Measurements from ENCODE around the gene SIT1.

The SIT1 gene

DNA sequence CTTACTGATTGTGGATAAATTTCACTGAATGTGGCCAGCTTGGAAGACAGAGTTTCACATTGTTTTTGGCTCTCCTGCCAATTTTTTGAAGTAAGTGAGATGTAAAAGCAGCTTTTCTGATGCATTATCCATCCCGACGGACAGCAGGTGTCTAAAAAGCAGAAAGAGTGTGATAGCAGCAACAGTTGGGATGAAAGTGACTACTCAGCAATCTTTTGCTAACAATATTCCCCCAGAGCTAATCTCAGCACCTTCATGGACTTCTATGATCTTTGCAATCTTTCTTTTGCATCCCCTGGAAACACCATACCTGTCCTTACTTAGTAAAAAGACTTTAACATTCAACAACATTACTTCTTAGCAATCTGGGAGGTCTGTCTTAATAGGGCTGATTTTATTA, 37.9 kb downstream of the SIT1 start:
- TF ChIP-seq, protein P1, sequence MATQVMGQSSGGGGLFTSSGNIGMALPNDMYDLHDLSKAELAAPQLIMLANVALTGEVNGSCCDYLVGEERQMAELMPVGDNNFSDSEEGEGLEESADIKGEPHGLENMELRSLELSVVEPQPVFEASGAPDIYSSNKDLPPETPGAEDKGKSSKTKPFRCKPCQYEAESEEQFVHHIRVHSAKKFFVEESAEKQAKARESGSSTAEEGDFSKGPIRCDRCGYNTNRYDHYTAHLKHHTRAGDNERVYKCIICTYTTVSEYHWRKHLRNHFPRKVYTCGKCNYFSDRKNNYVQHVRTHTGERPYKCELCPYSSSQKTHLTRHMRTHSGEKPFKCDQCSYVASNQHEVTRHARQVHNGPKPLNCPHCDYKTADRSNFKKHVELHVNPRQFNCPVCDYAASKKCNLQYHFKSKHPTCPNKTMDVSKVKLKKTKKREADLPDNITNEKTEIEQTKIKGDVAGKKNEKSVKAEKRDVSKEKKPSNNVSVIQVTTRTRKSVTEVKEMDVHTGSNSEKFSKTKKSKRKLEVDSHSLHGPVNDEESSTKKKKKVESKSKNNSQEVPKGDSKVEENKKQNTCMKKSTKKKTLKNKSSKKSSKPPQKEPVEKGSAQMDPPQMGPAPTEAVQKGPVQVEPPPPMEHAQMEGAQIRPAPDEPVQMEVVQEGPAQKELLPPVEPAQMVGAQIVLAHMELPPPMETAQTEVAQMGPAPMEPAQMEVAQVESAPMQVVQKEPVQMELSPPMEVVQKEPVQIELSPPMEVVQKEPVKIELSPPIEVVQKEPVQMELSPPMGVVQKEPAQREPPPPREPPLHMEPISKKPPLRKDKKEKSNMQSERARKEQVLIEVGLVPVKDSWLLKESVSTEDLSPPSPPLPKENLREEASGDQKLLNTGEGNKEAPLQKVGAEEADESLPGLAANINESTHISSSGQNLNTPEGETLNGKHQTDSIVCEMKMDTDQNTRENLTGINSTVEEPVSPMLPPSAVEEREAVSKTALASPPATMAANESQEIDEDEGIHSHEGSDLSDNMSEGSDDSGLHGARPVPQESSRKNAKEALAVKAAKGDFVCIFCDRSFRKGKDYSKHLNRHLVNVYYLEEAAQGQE (IDR thresholded peaks at IDR 0.05; ENCODE audit: insufficient read depth in 1 of 2, low read depth in 2 of 2, low read length in 2 of 2), result no peak
- TF ChIP-seq TAF1 (IDR thresholded peaks at IDR 0.05; ENCODE audit: borderline replicate concordance, insufficient read depth, low read length), result no peak
- TF ChIP-seq FOXP2 (optimal IDR thresholded peaks at IDR 0.05; ENCODE audit: borderline replicate concordance, extremely low read depth, extremely low read length, insufficient read depth), result no peak
- TF ChIP-seq SIN3A (IDR thresholded peaks at IDR 0.05; ENCODE audit: borderline replicate concordance, insufficient read depth, low read length), result no peak
- no peak for TF ChIP-seq POLR2AphosphoS5 (IDR thresholded peaks at IDR 0.05; ENCODE audit: low read depth, low read length)

DNA sequence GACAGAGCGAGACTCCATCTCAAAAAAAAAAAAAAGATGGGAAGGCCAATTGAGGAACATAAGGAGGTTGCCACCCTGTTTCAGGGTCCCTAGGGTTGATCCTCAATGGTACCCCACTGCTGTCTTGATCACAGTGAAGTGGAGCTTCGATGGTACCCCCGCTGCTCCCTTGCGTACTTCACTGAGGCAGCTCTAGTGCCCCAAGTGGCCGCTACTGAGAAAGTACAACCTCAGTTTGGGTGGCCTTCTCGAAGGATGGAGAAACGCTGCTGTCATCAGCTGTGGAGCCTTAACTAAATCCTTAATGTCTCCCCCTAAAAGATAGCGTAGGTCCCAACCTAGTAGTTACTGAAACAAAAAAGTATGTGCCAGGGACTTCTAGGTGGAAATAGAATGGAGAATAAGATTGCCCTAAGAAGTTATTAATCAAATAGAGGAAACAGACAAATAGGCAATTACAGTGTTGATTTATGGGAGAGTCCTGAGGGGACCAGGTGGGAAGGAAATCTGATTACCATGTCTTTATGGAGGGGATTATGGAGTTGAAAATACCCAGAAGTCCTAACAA, 39.4 kb downstream of the SIT1 start:
- TF ChIP-seq FOXP2 (optimal IDR thresholded peaks at IDR 0.05; ENCODE audit: borderline replicate concordance, extremely low read depth, extremely low read length, insufficient read depth), result no peak
- no peak for TF ChIP-seq TAF1 (IDR thresholded peaks at IDR 0.05; ENCODE audit: borderline replicate concordance, insufficient read depth, low read length)
- TF ChIP-seq, protein P1 (IDR thresholded peaks at IDR 0.05; ENCODE audit: insufficient read depth in 1 of 2, low read depth in 2 of 2, low read length in 2 of 2), result no peak
- no peak for TF ChIP-seq SIN3A (IDR thresholded peaks at IDR 0.05; ENCODE audit: borderline replicate concordance, insufficient read depth, low read length)
- TF ChIP-seq POLR2AphosphoS5 (IDR thresholded peaks at IDR 0.05; ENCODE audit: low read depth, low read length), result no peak

DNA sequence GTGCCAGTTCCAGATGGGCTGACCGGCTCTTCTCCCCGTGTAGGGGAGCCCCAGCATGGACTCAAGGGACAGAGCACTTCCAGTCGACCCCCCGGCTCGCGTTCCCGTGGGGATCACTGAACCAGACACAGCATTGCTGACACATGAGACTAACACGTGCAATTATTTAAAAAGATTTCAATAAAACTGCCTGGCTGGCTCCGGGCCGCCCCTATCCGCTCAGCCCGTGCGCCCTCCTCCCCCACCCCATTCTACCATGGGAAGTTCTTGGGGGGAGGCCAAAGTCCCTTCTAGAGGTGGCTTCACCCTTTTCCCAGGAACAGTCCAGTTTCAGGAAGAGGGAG, 40.9 kb downstream of the SIT1 start:
- TF ChIP-seq POLR2AphosphoS5 (IDR thresholded peaks at IDR 0.05; ENCODE audit: low read depth, low read length) (no peak), FOXP2 (optimal IDR thresholded peaks at IDR 0.05; ENCODE audit: borderline replicate concordance, extremely low read depth, extremely low read length, insufficient read depth) (no peak), TAF1 (IDR thresholded peaks at IDR 0.05; ENCODE audit: borderline replicate concordance, insufficient read depth, low read length) (no peak), SIN3A (IDR thresholded peaks at IDR 0.05; ENCODE audit: borderline replicate concordance, insufficient read depth, low read length) (no peak)
- TF ChIP-seq, protein P1 (IDR thresholded peaks at IDR 0.05; ENCODE audit: insufficient read depth in 1 of 2, low read depth in 2 of 2, low read length in 2 of 2), result no peak

DNA sequence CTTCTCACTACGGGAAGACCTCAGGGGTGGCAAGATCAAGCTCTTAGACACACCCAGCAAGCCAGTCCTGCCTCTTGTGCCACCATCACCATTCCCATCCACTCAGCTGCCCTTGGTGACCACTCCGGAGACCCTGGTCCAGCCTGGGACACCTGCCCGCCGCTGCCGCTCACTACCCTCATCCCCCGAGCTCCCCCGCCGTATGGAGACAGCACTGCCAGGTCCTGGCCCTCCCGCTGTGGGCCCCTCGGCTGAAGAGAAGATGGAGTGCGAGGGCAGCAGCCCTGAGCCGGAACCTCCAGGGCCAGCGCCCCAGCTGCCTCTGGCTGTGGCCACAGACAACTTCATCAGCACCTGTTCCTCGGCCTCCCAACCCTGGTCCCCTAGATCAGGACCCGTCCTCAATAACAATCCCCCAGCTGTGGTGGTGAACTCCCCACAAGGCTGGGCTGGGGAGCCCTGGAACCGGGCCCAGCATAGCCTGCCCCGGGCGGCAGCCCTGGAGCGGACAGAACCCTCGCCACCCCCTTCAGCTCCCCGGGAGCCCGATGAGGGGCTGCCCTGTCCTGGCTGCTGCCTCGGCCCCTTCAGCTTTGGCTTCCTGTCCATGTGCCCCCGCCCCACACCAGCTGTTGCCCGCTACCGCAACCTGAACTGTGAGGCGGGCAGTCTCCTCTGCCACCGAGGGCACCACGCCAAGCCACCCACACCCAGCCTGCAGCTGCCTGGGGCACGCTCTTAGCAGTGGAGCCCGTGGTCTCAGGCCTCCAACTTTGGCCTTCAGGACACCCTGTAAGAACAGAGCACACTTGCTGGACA, 41.5 kb downstream of the SIT1 start:
- TF ChIP-seq TAF1 (IDR thresholded peaks at IDR 0.05; ENCODE audit: borderline replicate concordance, insufficient read depth, low read length), result no peak
- TF ChIP-seq, protein P1 (IDR thresholded peaks at IDR 0.05; ENCODE audit: insufficient read depth in 1 of 2, low read depth in 2 of 2, low read length in 2 of 2), result no peak
- no peak for TF ChIP-seq SIN3A (IDR thresholded peaks at IDR 0.05; ENCODE audit: borderline replicate concordance, insufficient read depth, low read length)
- no peak for TF ChIP-seq POLR2AphosphoS5 (IDR thresholded peaks at IDR 0.05; ENCODE audit: low read depth, low read length)
- no peak for TF ChIP-seq FOXP2 (optimal IDR thresholded peaks at IDR 0.05; ENCODE audit: borderline replicate concordance, extremely low read depth, extremely low read length, insufficient read depth)
